IPS-15b (cell line): Measurements from ENCODE around the gene MEX3D.

Experiments
- H3K27me3 ChIP-seq: one replicate; pipeline ENCODE4 v1.6.1; 2013; ENCODE audit warnings: low read length; ENCODE audit not compliant: control insufficient read depth, insufficient read depth
- H3K36me3 ChIP-seq: one replicate; pipeline ENCODE4 v1.6.1; 2013; ENCODE audit warnings: low read length; ENCODE audit not compliant: control insufficient read depth, insufficient read depth
- H3K4me1 ChIP-seq: one replicate; pipeline ENCODE4 v1.6.1; 2013; ENCODE audit warnings: mild to moderate bottlenecking, low read length; ENCODE audit not compliant: control insufficient read depth, insufficient read depth
- H3K4me3 ChIP-seq: one replicate; pipeline ENCODE4 v1.5.1; 2013; ENCODE audit warnings: low read depth, low read length
- H3K9ac ChIP-seq: one replicate; pipeline ENCODE4 v1.6.1; 2013; ENCODE audit warnings: low read depth, mild to moderate bottlenecking, low read length
- H3K9me3 ChIP-seq: one replicate; pipeline ENCODE4 v1.6.1; 2013; ENCODE audit warnings: mild to moderate bottlenecking, low read length; ENCODE audit not compliant: control insufficient read depth, insufficient read depth

Gene MEX3D

DNA sequence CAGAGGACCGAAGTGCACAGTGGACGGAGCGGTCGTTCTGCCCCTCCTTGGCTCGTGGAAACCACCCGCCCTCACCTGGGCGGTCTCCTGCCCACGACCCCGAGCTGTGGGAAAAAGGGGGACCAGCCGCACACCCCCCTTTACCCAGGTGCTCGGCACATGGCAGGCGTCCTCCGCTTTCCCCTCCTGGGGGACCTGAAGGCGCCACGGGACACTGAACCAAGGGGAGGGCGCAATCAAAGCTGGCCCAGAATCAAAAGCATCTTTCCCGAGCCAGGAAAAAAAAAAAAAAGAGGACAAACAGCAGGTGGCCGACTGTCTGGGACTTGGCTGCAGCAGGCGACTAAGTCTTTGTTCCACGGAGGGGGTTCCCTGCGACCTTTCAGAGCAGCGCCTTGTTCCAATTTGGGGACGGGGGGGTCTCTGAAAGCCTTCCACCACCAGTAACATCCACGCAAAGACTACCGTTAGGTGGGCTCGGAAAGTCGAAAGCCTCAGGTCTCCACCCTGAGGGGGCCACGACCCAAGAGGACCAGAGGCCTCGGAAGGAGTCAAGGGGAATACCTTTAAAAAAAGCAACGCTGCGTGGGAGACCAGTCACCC is 23.4 kb upstream of the MEX3D start:
- Histone ChIP-seq H3K4me1 (peaks cover 4% of the 10 kb centered on the region), H3K27me3 (no peaks in the 10 kb centered on the region), H3K9ac (peak overlapping the region; percentile 99), H3K4me3 (peak overlapping the region; percentile 88), H3K9me3 (no peaks in the 10 kb centered on the region), H3K36me3 (peaks cover 7% of the 10 kb centered on the region)

DNA sequence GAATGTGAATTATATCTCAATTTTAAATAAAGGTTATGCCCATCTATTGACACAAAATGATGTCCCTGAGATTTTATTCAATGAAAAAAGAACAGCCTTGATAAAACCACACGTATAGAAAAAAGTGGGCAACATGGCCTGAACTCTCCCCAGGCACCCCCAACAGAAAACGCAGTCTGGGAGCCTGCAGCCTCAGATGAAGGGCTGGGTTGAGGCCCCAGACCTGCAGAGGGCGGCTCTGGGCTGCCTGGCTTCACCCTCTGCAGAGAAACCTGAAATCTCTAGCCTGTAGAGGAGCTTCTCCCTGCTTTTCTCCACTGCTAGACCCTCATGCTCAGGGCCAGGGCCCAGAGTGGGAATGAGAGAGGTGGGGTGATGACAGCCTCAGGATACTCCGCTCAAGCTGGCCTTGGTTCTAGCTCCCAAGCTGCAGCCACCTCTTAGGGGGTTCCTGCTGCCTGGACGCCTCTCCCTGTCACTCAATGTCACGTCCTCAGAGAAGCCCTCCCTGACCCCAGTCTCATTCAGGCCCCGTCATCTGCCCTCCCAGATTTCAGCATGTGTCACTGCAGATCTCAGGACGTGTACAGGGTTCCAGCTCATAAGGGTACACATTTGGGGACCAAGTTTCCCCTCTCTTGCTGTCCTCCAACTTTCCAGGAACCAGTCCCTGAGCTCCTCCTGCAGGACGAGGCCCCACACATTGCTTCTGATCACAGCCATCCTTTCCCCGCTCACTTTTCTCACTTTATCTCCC is 22.7 kb upstream of the MEX3D start:
- no peaks in the 10 kb centered on the region for H3K9me3 ChIP-seq
- peaks cover 4% of the 10 kb centered on the region for H3K4me1 ChIP-seq
- H3K4me3 ChIP-seq, result peak overlapping the region; percentile 88
- peaks cover 10% of the 10 kb centered on the region for H3K36me3 ChIP-seq
- H3K27me3 ChIP-seq, result no peaks in the 10 kb centered on the region
- peak overlapping the region; percentile 99 for H3K9ac ChIP-seq

DNA sequence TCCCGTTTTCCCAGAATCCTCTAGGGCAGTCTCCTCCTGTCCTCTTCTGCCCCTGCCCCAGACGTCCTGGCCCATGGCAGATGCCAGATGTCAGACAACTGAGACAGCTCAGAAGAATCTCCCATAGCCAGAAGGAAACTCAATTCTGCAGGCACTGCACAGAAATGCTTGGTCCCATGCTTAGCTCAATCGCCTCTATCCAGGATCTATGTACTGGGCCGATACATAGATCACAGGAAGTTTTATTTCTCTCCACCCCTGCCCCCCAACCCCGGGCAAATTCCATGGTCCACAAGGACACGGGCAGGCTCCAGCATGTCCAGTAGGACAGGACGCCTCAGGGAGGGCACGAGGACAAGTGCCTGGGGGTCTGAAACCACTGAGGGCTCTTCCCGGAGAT is 19.7 kb upstream of the MEX3D start:
- Histone ChIP-seq H3K36me3 (peaks cover 21% of the 10 kb centered on the region), H3K4me3 (no peak overlapping the region), H3K9me3 (no peaks in the 10 kb centered on the region), H3K9ac (no peak overlapping the region), H3K4me1 (peaks cover 4% of the 10 kb centered on the region), H3K27me3 (no peaks in the 10 kb centered on the region)

DNA sequence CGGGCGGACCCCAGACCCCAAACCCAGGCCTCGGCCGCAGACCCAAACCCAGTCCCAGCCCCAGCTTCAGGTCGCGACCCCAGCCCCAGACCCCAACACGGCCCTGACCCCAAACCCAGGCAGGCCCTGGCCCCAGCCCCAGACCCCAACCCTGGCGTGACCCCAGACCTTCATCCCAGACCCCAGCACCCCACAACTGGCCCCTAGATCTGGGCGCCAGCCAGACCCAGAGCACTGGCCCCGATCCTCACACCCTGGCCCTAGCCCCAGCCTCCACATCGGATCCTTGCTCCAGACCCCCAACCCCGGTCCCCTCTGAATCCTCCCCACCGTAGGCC is 17.1 kb upstream of the MEX3D start:
- Histone ChIP-seq H3K4me3 (no peak overlapping the region), H3K27me3 (no peaks in the 10 kb centered on the region), H3K9ac (no peak overlapping the region), H3K36me3 (peaks cover 30% of the 10 kb centered on the region), H3K9me3 (no peaks in the 10 kb centered on the region), H3K4me1 (no peaks in the 10 kb centered on the region)

DNA sequence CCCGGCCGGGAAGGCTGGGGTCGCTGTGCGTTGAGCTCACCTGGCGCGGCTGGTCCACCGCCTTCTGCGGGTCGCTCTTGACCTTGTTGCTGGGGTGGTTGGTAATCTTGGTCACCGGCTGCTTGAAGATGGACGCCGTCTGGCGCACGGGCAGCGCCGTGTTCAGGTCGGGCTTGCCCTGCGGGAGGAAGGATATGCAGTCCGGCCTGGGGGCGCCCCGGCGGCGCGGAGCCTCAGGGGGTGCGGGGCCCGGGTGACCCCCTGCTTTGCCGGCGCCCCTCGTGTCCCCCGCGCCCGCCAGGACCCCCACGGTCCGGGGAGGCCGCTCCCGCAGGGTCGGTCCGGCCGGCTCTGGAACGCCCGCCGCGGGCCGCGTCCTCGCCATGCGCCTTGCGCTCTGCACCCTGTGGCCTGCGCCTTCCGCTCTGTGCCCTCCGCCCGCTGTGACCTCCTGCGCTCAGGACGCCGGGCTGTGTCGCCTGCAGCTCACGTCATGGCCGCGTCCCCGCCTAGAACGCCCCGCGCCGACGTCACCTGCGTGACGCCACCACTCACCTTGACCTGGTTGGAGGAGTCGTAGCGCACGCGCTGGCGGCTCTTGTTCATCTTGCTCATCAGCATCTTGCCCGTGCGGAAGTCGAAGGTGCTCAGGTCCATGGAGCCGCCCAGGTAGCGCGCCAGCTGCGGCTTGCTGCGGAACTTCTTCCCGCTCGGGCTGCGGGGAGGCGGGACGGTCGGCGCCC is 16.5 kb upstream of the MEX3D start:
- Histone ChIP-seq H3K4me1 (no peaks in the 10 kb centered on the region), H3K4me3 (no peak overlapping the region), H3K9me3 (no peaks in the 10 kb centered on the region), H3K36me3 (peaks cover 31% of the 10 kb centered on the region), H3K9ac (no peak overlapping the region), H3K27me3 (no peaks in the 10 kb centered on the region)

DNA sequence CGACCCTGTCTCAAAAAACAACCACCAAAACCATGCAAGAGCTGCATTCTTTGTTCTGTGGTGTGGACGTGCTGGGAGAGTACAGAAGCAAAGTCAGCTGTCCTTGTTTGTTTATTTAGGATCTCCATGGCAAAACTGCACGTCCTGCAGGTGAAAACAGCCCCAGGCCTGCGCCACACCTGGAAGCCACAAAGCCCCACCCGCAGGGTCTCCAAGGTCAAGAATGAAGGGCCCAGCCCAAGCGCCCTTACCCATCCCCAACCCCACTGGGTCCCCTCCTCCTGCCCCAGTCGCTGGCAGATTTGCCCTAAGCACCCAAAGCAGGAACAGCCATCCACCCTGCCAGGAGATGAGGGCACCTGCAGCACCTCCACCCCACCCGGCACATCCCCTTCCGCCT is 14.1 kb upstream of the MEX3D start:
- Histone ChIP-seq H3K27me3 (no peaks in the 10 kb centered on the region), H3K9ac (no peak overlapping the region), H3K4me1 (no peaks in the 10 kb centered on the region), H3K36me3 (peaks cover 46% of the 10 kb centered on the region), H3K9me3 (no peaks in the 10 kb centered on the region), H3K4me3 (no peak overlapping the region)

DNA sequence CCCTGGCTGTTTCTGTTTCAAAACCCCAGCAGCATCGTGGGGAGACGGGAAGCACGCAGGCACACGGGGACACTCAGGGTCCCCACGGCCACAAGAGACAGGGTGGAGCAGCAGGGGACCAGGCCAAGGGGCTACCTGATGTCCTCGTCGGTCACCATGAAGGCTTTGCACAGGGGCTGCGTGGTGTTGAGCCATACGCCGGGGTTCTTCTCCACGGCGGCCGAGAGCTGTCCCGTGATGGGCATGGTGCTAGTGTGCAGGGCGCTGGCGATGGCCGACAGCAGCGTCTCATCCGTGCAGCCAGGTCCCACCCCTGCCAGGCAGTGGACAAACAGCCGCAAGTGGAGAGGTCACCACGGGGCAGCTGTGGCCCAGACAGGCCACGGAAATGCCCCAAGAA is 12.8 kb upstream of the MEX3D start:
- no peaks in the 10 kb centered on the region for H3K4me1 ChIP-seq
- no peak overlapping the region for H3K4me3 ChIP-seq
- no peaks in the 10 kb centered on the region for H3K9me3 ChIP-seq
- no peaks in the 10 kb centered on the region for H3K27me3 ChIP-seq
- H3K36me3 ChIP-seq, result peaks cover 45% of the 10 kb centered on the region
- H3K9ac ChIP-seq, result no peak overlapping the region

DNA sequence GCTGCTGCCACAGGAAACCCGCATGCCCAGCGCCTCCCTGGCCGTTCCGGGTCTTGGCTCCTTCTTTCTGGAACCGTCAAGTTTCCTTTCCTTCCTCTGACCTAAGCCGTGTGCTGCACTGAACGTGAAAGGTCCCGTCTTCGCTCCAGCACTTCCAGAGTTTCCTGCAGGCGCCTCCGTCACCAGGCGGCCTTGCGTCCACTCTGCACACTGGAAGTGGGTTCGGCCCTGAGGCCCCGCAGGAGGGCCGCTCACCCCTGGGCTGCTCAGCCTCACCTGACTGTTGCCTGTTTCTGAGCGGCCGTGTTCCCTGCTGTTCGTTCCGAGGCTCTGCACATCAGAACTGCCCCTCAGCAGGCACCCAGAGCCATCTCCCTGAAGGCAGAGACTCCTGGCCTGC is 12.3 kb upstream of the MEX3D start:
- H3K36me3 ChIP-seq, result peaks cover 43% of the 10 kb centered on the region

DNA sequence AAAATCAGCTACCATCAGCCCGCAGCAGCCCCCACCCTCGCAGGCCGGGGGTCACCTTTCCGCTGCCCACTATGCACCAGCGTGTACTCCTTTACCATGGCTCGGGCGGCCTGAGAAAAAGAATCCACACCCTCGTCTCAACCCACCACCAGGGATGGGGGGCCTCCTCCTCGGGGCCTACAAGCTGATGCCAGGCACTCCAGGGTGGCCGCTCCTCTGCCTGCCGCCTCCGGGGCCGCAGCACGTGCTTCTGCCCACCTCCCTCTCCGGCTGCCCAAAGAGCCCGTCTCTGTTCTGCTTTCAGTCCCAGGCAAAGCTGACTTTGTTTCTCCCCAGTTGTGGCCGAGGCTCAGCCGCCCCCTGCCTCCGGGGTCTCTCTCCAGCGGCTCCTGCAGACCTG is 11.1 kb upstream of the MEX3D start:
- no peak overlapping the region for H3K9ac ChIP-seq
- peaks cover 36% of the 10 kb centered on the region for H3K36me3 ChIP-seq
- H3K9me3 ChIP-seq, result no peaks in the 10 kb centered on the region
- no peaks in the 10 kb centered on the region for H3K27me3 ChIP-seq
- no peak overlapping the region for H3K4me3 ChIP-seq
- H3K4me1 ChIP-seq, result no peaks in the 10 kb centered on the region

More for the DNA sequence above, 12.3 kb upstream of the MEX3D start:
- Histone ChIP-seq H3K4me3 (no peak overlapping the region), H3K27me3 (no peaks in the 10 kb centered on the region), H3K9me3 (no peaks in the 10 kb centered on the region), H3K9ac (no peak overlapping the region), H3K4me1 (no peaks in the 10 kb centered on the region)

DNA sequence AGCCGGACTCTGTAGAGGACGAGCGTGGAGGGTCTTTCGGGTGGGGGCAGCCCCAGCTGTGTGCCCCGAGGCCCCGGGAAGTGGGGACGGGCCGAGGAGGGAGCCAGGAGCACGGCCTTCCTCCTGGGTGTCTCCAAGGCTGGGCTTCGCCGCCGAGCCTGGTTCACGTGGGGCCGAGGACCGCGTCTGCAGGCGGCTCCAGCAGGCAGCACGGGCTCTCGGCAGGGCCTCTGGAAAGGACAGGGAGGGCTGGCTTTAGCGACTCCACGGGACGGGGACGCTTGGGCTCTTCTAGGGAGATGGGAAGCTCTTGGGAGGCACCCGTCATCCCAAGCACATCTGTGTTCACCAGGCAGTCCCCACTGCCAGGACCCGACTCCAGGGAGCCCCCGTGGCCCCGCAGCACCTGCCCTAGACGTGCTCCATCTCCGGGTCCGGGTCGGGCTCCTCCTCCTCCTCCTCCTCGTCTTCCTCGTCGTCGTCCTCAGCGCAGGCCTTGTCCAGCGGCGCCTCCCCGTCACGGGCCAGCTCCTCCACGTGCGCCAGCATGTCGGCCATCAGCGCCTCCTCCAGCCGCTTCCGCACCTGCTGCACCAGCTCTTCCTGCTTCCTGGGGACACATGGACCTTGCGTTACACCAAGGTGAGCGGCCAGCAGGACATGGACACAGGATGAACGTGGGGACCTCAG is 9.9 kb upstream of the MEX3D start:
- H3K9ac ChIP-seq, result no peak overlapping the region
- H3K36me3 ChIP-seq, result peaks cover 33% of the 10 kb centered on the region
- no peak overlapping the region for H3K4me3 ChIP-seq
- H3K4me1 ChIP-seq, result no peaks in the 10 kb centered on the region
- H3K27me3 ChIP-seq, result no peaks in the 10 kb centered on the region
- no peaks in the 10 kb centered on the region for H3K9me3 ChIP-seq

DNA sequence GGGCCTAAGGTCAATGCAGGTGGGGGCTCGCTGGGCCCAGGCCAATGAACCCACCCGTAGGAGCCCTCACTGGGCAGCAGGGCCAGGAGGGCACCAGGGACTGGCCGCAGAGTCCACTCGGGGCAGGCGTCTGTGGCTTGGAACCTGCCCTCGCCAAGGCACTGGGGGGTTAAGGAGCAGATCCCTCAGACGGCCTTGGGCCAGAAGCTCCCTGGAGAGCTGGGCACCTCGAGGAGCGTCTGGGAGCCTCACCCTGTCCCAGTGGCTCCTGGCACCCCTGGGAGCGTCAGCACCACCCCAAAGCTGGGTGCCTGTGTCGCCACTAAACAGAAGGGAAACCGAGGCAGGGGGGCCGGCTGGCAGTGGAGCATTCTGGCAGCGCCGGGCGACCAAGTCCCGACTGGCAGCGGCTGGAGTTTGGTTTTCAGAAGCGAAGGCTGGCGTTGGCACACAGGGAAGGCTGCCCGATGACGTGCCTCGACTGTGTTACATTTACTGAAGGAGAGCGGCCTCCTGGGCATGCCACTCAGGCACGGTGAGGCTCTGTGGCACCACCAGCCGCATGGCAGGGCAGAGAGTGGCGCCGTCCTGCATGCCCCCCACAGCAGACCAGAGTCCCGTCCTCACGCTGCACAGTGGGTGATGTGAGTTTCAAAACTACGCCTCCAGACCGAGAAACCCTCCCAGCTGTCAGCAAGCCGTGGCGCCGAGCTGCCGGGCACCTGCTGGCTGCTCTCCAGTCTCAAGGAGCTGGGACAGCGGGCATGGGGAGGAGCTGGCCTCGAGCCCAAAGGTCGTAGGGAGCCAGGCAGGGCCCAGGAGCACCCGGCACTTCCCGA is 9.2 kb upstream of the MEX3D start:
- H3K36me3 ChIP-seq, result peaks cover 31% of the 10 kb centered on the region
- H3K9me3 ChIP-seq, result no peaks in the 10 kb centered on the region
- no peaks in the 10 kb centered on the region for H3K27me3 ChIP-seq
- no peak overlapping the region for H3K9ac ChIP-seq
- no peaks in the 10 kb centered on the region for H3K4me1 ChIP-seq
- no peak overlapping the region for H3K4me3 ChIP-seq
